Trophoblast cell (in vitro differentiated cells and primary cell): Measurements from ENCODE around the gene SORL1.
A peak's percentile ranks its signal among the peaks of the same experiment; 100 is the strongest.

ENCODE experiments used
- DNase-seq, 2 donors: peaks; one replicate each; pipeline ENCODE4 v3.0.0-alpha.2; 2016
- H2AFZ ChIP-seq: 2 replicates; pipeline ENCODE4 v1.6.1; 2013; ENCODE audit warnings: low read length, moderate library complexity, mild to moderate bottlenecking; ENCODE audit not compliant: insufficient read depth, poor library complexity
- H2AK5ac ChIP-seq: 2 replicates; pipeline ENCODE4 v1.6.1; 2013; ENCODE audit warnings: mild to moderate bottlenecking, low read length
- H2BK120ac ChIP-seq: 2 replicates; pipeline ENCODE4 v1.6.1; 2013; ENCODE audit warnings: low read length, mild to moderate bottlenecking, moderate library complexity; ENCODE audit not compliant: insufficient read depth, poor library complexity
- H2BK12ac ChIP-seq: 2 replicates; pipeline ENCODE4 v1.6.1; 2013; ENCODE audit warnings: mild to moderate bottlenecking, low read length, moderate library complexity
- H2BK5ac ChIP-seq: 2 replicates; pipeline ENCODE4 v1.6.1; 2013; ENCODE audit warnings: low read length, low read depth, moderate library complexity, mild to moderate bottlenecking; ENCODE audit not compliant: poor library complexity
- H3K14ac ChIP-seq: 2 replicates; pipeline ENCODE4 v1.6.1; 2013; ENCODE audit warnings: mild to moderate bottlenecking, low read length
- H3K18ac ChIP-seq: 2 replicates; pipeline ENCODE4 v1.6.1; 2013; ENCODE audit warnings: mild to moderate bottlenecking, low read length
- H3K23ac ChIP-seq: 2 replicates; pipeline ENCODE4 v1.6.1; 2013; ENCODE audit warnings: low read length
- H3K27ac ChIP-seq: 2 replicates; pipeline ENCODE4 v1.5.1; 2013; ENCODE audit warnings: low read depth, mild to moderate bottlenecking, inconsistent platforms, low read length, moderate library complexity
- H3K27me3 ChIP-seq: 2 replicates; pipeline ENCODE4 v1.6.1; 2013; ENCODE audit warnings: inconsistent platforms, mild to moderate bottlenecking, low read length, moderate library complexity; ENCODE audit not compliant: insufficient read depth
- H3K36me3 ChIP-seq, 2 experiments: 1 replicate in 1 of 2; 2 replicates in 1 of 2; pipeline ENCODE4 v1.6.1; 2013; ENCODE audit warnings: low read length in 2 of 2, mild to moderate bottlenecking in 2 of 2, moderate library complexity in 1 of 2; ENCODE audit not compliant: insufficient read depth in 2 of 2, control insufficient read depth in 1 of 2
- H3K4ac ChIP-seq: 2 replicates; pipeline ENCODE4 v1.6.1; 2013; ENCODE audit warnings: low read depth, mild to moderate bottlenecking, low read length, moderate library complexity
- H3K4me1 ChIP-seq, 2 experiments: 1 replicate in 1 of 2; 2 replicates in 1 of 2; pipeline ENCODE4 v1.6.1; 2013; ENCODE audit warnings: low read length in 2 of 2, mild to moderate bottlenecking in 2 of 2, moderate library complexity in 1 of 2; ENCODE audit not compliant: insufficient read depth in 2 of 2, control insufficient read depth in 1 of 2
- H3K4me2 ChIP-seq: 2 replicates; pipeline ENCODE4 v1.6.1; 2013; ENCODE audit warnings: inconsistent platforms, mild to moderate bottlenecking, low read length, moderate library complexity
- H3K4me3 ChIP-seq: 2 replicates; pipeline ENCODE4 v1.5.1; 2013; ENCODE audit warnings: mild to moderate bottlenecking, low read depth, low read length, inconsistent platforms
- H3K79me1 ChIP-seq: one replicate; pipeline ENCODE4 v1.6.1; 2013; ENCODE audit warnings: low read length
- H3K79me2 ChIP-seq: 2 replicates; pipeline ENCODE4 v1.6.1; 2013; ENCODE audit warnings: low read length, mild to moderate bottlenecking; ENCODE audit not compliant: control insufficient read depth, insufficient read depth, poor library complexity
- H3K9ac ChIP-seq: 2 replicates; pipeline ENCODE4 v1.6.1; 2013; ENCODE audit warnings: mild to moderate bottlenecking, low read length
- H3K9me3 ChIP-seq: 2 replicates; pipeline ENCODE4 v1.6.1; 2013; ENCODE audit warnings: low read depth, mild to moderate bottlenecking, control low read depth, inconsistent platforms, low read length; ENCODE audit not compliant: insufficient read depth
- H4K12ac ChIP-seq: 2 replicates; pipeline ENCODE4 v1.6.1; 2013; ENCODE audit warnings: low read depth, mild to moderate bottlenecking, low read length, moderate library complexity
- H4K8ac ChIP-seq: 2 replicates; pipeline ENCODE4 v1.6.1; 2013; ENCODE audit warnings: low read depth, mild to moderate bottlenecking, low read length, moderate library complexity
- H4K91ac ChIP-seq: one replicate; pipeline ENCODE4 v1.6.1; 2013; ENCODE audit warnings: low read depth, mild to moderate bottlenecking, low read length, moderate library complexity
- WGBS: extraction: QIAGEN DNeasy Blood & Tissue Kit; methylation state at CpG from one replicate; pipeline ENCODE4 v1.1.7; 2013; ENCODE audit warnings: missing lambda C conversion rate; ENCODE audit not compliant: insufficient read length, insufficient coverage; ENCODE audit errors: extremely low coverage; 5-methylcytosine and 5-hydroxymethylcytosine counted together

SORL1 gene

GRCh38 chr11:121544956-121545355, 92.8 kb downstream of the SORL1 start:
- no peaks in the 10 kb centered on the region for H3K79me1 ChIP-seq
- no peak overlapping the region for H4K12ac ChIP-seq
- no peak overlapping the region for H3K4me3 ChIP-seq
- H3K27ac ChIP-seq, result no peak overlapping the region
- H3K9me3 ChIP-seq, result no peaks in the 10 kb centered on the region
- no peak overlapping the region for H4K8ac ChIP-seq
- no peak overlapping the region for H2AFZ ChIP-seq
- H2AK5ac ChIP-seq, result no peak overlapping the region
- no peak overlapping the region for H3K9ac ChIP-seq
- no peaks in the 10 kb centered on the region for H3K4me1 ChIP-seq
- whole genome bisulfite sequencing, result no CpG with 5 or more reads among the region's 7 CpGs
- no peaks in the 10 kb centered on the region for H3K27me3 ChIP-seq
- no peak overlapping the region for H2BK5ac ChIP-seq
- no peaks in the 10 kb centered on the region for H3K36me3 ChIP-seq
- no peak overlapping the region for H3K18ac ChIP-seq
- no peak overlapping the region for H3K4me2 ChIP-seq
- no peak overlapping the region for H2BK12ac ChIP-seq
- H3K14ac ChIP-seq, result no peak overlapping the region
- no peak overlapping the region for H3K4ac ChIP-seq
- no peak overlapping the region for H3K23ac ChIP-seq
- no peak overlapping the region for H2BK120ac ChIP-seq
- H4K91ac ChIP-seq, result no peak overlapping the region
- H3K79me2 ChIP-seq, result no peaks in the 10 kb centered on the region
- DNase-seq, result no peak

GRCh38 chr11:121547574-121547973, 95.5 kb downstream of the SORL1 start:
- H2BK12ac ChIP-seq, result no peak overlapping the region
- no peaks in the 10 kb centered on the region for H3K79me2 ChIP-seq
- H4K8ac ChIP-seq, result no peak overlapping the region
- no peak overlapping the region for H4K91ac ChIP-seq
- H3K4me1 ChIP-seq, result peaks cover 0 to under 1% of the 10 kb centered on the region in 2 experiments
- no peak overlapping the region for H3K23ac ChIP-seq
- H3K36me3 ChIP-seq, result no peaks in the 10 kb centered on the region
- H2AFZ ChIP-seq, result no peak overlapping the region
- H4K12ac ChIP-seq, result no peak overlapping the region
- no peak overlapping the region for H3K9ac ChIP-seq
- H3K9me3 ChIP-seq, result no peaks in the 10 kb centered on the region
- no peak overlapping the region for H3K14ac ChIP-seq
- H3K27me3 ChIP-seq, result no peaks in the 10 kb centered on the region
- no peak overlapping the region for H3K4me2 ChIP-seq
- no peak overlapping the region for H3K4me3 ChIP-seq
- no peak overlapping the region for H3K4ac ChIP-seq
- H2AK5ac ChIP-seq, result no peak overlapping the region
- WGBS, result no CpG with 5 or more reads among the region's 3 CpGs
- no peak overlapping the region for H3K18ac ChIP-seq
- H3K79me1 ChIP-seq, result no peaks in the 10 kb centered on the region
- no peak overlapping the region for H3K27ac ChIP-seq
- DNase-seq, result no peak
- no peak overlapping the region for H2BK5ac ChIP-seq
- H2BK120ac ChIP-seq, result no peak overlapping the region

GRCh38 chr11:121550247-121551030, 98.3 kb downstream of the SORL1 start:
- Histone ChIP-seq H3K79me1 (no peaks in the 10 kb centered on the region), H3K9me3 (no peaks in the 10 kb centered on the region), H3K79me2 (no peaks in the 10 kb centered on the region), H4K8ac (no peak overlapping the region), H2BK120ac (no peak overlapping the region), H3K23ac (no peak overlapping the region), H3K9ac (no peak overlapping the region), H3K18ac (no peak overlapping the region), H3K36me3 (no peaks in the 10 kb centered on the region), H3K27ac (no peak overlapping the region), H2AK5ac (no peak overlapping the region), H3K4me3 (no peak overlapping the region), H2BK5ac (no peak overlapping the region), H3K4me1 (peaks cover 2% of the 10 kb centered on the region in 2 experiments), H3K4ac (no peak overlapping the region), H2BK12ac (no peak overlapping the region), H2AFZ (no peak overlapping the region), H3K14ac (no peak overlapping the region), H4K91ac (no peak overlapping the region), H4K12ac (no peak overlapping the region), H3K4me2 (no peak overlapping the region), H3K27me3 (no peaks in the 10 kb centered on the region)
- peak in 1 of 2 donors; percentile 65 for DNase-seq
- WGBS, result no CpG with 5 or more reads among the region's 10 CpGs

GRCh38 chr11:121551463-121551862, 99.3 kb downstream of the SORL1 start:
- Histone ChIP-seq H3K36me3 (no peaks in the 10 kb centered on the region), H4K8ac (no peak overlapping the region), H3K4ac (no peak overlapping the region), H3K9me3 (no peaks in the 10 kb centered on the region), H4K91ac (no peak overlapping the region), H2AFZ (no peak overlapping the region), H3K4me2 (no peak overlapping the region), H2AK5ac (no peak overlapping the region), H3K23ac (no peak overlapping the region), H2BK12ac (no peak overlapping the region), H3K79me1 (no peaks in the 10 kb centered on the region), H2BK5ac (no peak overlapping the region), H3K4me3 (no peak overlapping the region), H2BK120ac (no peak overlapping the region), H3K79me2 (no peaks in the 10 kb centered on the region), H4K12ac (no peak overlapping the region), H3K4me1 (peaks cover 2% of the 10 kb centered on the region in 2 experiments), H3K18ac (no peak overlapping the region), H3K9ac (no peak overlapping the region), H3K27me3 (no peaks in the 10 kb centered on the region), H3K27ac (no peak overlapping the region), H3K14ac (no peak overlapping the region)
- no CpG with 5 or more reads among the region's 5 CpGs for WGBS
- DNase-seq, result no peak
